Epithelial cell of esophagus (primary cell): Measurements from ENCODE around the gene GPR156.
"Not testable (repeated sequence)": the region's sequence is repeated elsewhere in the genome, so short reads cannot be mapped to it uniquely, and the experiment has no call there.

ENCODE experiments used
- DNase-seq: peaks from one replicate; pipeline ENCODE4 v3.0.0; 2010; ENCODE audit warnings: low read depth
- H3K4me3 ChIP-seq: 2 replicates; pipeline ENCODE4 v1.5.1; 2011; ENCODE audit warnings: mild to moderate bottlenecking, low read length, control low read depth
- CTCF ChIP-seq: IDR thresholded peaks from 2 replicates; pipeline ENCODE4 v1.5.1; 2011; ENCODE audit warnings: low read depth, mild to moderate bottlenecking, low read length, control low read depth, inconsistent platforms; ENCODE audit not compliant: insufficient read depth; ENCODE audit errors: missing control alignments

GPR156 gene

GRCh38 chr3:120306519-120307455 is 21.8 kb upstream of the GPR156 start:
- TF ChIP-seq CTCF: no peak
- DNase-seq: no peak
- H3K4me3 ChIP-seq: no peak overlapping the region

GRCh38 chr3:120304616-120305015 is 19.6 kb upstream of the GPR156 start:
- DNase-seq: no peak
- TF ChIP-seq CTCF: no peak
- no peak overlapping the region for H3K4me3 ChIP-seq

- no peak for DNase-seq
- no peak overlapping the region for H3K4me3 ChIP-seq
- TF ChIP-seq CTCF: no peak
Measured at GRCh38 chr3:120302361-120302760, 17.3 kb upstream of the GPR156 start.

- no peak for DNase-seq
- TF ChIP-seq CTCF: no peak
- no peak overlapping the region for H3K4me3 ChIP-seq
Measured at GRCh38 chr3:120300971-120301370, 15.9 kb upstream of the GPR156 start.

GRCh38 chr3:120299403-120299802 is 14.4 kb upstream of the GPR156 start:
- no peak for TF ChIP-seq CTCF
- H3K4me3 ChIP-seq: no peak overlapping the region
- DNase-seq: no peak

GRCh38 chr3:120298996-120299395 is 14.0 kb upstream of the GPR156 start:
- no peak for TF ChIP-seq CTCF
- no peak overlapping the region for H3K4me3 ChIP-seq
- DNase-seq: no peak

GRCh38 chr3:120291552-120291951 is 6.5 kb upstream of the GPR156 start:
- DNase-seq, H3K4me3 ChIP-seq: not testable (repeated sequence)
